Measurements from ENCODE around the gene RNF7.

DNA sequence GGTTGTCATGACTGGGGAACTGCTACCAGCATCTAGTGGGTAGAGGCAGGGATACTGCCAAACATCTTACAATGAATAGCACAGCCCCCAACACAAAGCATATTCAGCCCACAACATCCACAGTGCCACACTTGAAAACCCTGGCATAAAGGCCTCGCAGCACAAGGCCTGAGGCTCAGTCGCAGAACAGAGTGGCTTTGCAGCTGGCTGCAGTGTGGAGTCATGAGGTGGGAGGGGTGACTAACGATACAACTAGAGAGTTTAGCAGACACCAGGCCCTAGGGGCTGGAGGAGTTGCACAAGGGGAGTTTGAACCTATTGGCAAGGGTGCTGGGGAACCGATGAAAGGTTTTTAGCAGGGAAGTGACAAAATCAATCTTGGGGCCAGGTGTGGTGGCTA, 57.2 kb downstream of the RNF7 start:
- TF ChIP-seq, protein P1, sequence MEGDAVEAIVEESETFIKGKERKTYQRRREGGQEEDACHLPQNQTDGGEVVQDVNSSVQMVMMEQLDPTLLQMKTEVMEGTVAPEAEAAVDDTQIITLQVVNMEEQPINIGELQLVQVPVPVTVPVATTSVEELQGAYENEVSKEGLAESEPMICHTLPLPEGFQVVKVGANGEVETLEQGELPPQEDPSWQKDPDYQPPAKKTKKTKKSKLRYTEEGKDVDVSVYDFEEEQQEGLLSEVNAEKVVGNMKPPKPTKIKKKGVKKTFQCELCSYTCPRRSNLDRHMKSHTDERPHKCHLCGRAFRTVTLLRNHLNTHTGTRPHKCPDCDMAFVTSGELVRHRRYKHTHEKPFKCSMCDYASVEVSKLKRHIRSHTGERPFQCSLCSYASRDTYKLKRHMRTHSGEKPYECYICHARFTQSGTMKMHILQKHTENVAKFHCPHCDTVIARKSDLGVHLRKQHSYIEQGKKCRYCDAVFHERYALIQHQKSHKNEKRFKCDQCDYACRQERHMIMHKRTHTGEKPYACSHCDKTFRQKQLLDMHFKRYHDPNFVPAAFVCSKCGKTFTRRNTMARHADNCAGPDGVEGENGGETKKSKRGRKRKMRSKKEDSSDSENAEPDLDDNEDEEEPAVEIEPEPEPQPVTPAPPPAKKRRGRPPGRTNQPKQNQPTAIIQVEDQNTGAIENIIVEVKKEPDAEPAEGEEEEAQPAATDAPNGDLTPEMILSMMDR (optimal IDR thresholded peaks at IDR 0.05 in 1 of 3, IDR thresholded peaks at IDR 0.05 in 1 of 3, conservative IDR thresholded peaks at IDR 0.05 in 1 of 3; ENCODE audit: extremely low read depth in 1 of 3, insufficient read depth in 2 of 3, low read length in 3 of 3): no peak
- TF ChIP-seq EZH2 (IDR thresholded peaks at IDR 0.05; ENCODE audit: low read length): no peak

All from keratinocyte (primary cell).